ENCODE results near the gene THEM5. TPM values are rescaled to one million over a fixed set of nuclear protein-coding genes. Genes with fewer than 3 reads are reported as not detected.

Gene THEM5
- total RNA-seq, 1 experiment from 2014 or later, result not detected

DNA sequence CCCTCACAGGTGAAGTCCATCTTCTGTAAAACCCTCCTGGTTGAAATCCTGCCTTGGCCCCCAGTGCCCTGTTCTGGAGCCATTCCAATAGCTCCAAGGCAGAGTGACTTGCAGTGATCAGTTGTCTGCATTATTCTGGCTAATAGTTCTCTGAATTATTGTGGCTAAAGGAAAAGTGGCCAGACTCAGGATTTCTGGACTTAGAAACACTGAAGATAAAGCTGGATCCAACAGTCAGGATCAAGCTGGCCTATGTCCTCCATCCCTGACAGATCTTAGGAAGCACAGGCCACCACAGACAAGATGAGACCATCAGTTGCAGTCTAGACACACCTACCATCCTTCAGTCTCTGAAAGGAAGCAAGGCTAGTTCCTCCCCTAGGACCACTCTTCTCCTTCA is 13.1 kb downstream of the THEM5 start:
- H3K27me3 ChIP-seq (ENCODE audit: low read length), result no peaks in the 10 kb centered on the region
- no peaks in the 10 kb centered on the region for H3K9me2 ChIP-seq (replicated peaks; ENCODE audit: insufficient read depth, low read length)
- H3K36me3 ChIP-seq (ENCODE audit: insufficient read depth, low read length), result no peaks in the 10 kb centered on the region
- no peak overlapping the region for H3K9ac ChIP-seq (ENCODE audit: low read length)
- H3K4me1 ChIP-seq (ENCODE audit: low read length), result peaks cover 30% of the 10 kb centered on the region
- H3K9me3 ChIP-seq (ENCODE audit: low read length), result no peaks in the 10 kb centered on the region
- no peak overlapping the region for H3K4me2 ChIP-seq (ENCODE audit: low read depth, low read length, poor library complexity, severe bottlenecking)
- H4K20me1 ChIP-seq (ENCODE audit: insufficient read depth, low read depth, low read length), result no peaks in the 10 kb centered on the region
- no peak overlapping the region for H3K4me3 ChIP-seq (ENCODE audit: low read length)
- no peak for DNase-seq
- no peak overlapping the region for H2AFZ ChIP-seq (ENCODE audit: low read length)
- H3K27ac ChIP-seq (ENCODE audit: low read length), result no peak overlapping the region
- H3K79me2 ChIP-seq (ENCODE audit: low read length), result no peaks in the 10 kb centered on the region

GRCh38 chr1:151839457-151840403 is 13.8 kb downstream of the THEM5 start, which contains the start of gene C2CD4D:
TSS of gene C2CD4D (minus strand) at chr1:151839820. CDS start at chr1:151838989, 831 bp downstream.
- Histone ChIP-seq H3K4me3 (ENCODE audit: low read length) (peak within 1 kb of the TSS; percentile 34; the same call in 1 of the 2 replicates), H3K9me2 (replicated peaks; ENCODE audit: insufficient read depth, low read length) (no peaks in the 10 kb centered on the region), H3K9ac (ENCODE audit: low read length) (no peak within 1 kb of the TSS), H4K20me1 (ENCODE audit: insufficient read depth, low read depth, low read length) (no peaks in the 10 kb centered on the region), H3K79me2 (ENCODE audit: low read length) (no peaks in the 10 kb centered on the region), H3K36me3 (ENCODE audit: insufficient read depth, low read length) (no peaks in the 10 kb centered on the region), H3K4me2 (ENCODE audit: low read depth, low read length, poor library complexity, severe bottlenecking) (peak within 1 kb of the TSS; percentile 46), H3K4me1 (ENCODE audit: low read length) (peaks cover 30% of the 10 kb centered on the region), H2AFZ (ENCODE audit: low read length) (no peak within 1 kb of the TSS), H3K27ac (ENCODE audit: low read length) (no peak within 1 kb of the TSS), H3K9me3 (ENCODE audit: low read length) (no peaks in the 10 kb centered on the region), H3K27me3 (ENCODE audit: low read length) (no peaks in the 10 kb centered on the region)
- DNase-seq, result no peak

DNA sequence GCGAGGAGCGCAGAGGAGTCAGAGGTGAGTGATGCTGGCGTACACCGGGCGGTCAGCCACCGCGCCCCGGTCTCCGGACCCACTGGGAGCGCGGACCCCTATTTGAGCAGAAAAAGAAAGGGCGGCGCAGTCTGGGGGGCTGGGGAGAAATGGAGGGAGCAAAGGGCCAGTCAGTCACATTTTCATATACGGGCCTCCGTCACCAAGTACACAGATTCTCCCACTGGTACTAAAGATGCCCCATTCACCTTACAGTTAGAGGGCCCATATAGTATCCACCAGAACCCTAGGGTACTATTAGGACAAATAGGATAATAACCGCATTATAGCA is 14.5 kb downstream of the THEM5 start:
- Histone ChIP-seq H3K4me3 (ENCODE audit: low read length) (peak overlapping the region; percentile 34; the same call in 1 of the 2 replicates), H3K36me3 (ENCODE audit: insufficient read depth, low read length) (no peaks in the 10 kb centered on the region), H3K9ac (ENCODE audit: low read length) (no peak overlapping the region), H3K4me1 (ENCODE audit: low read length) (peaks cover 25% of the 10 kb centered on the region), H3K9me3 (ENCODE audit: low read length) (no peaks in the 10 kb centered on the region), H3K9me2 (replicated peaks; ENCODE audit: insufficient read depth, low read length) (no peaks in the 10 kb centered on the region), H4K20me1 (ENCODE audit: insufficient read depth, low read depth, low read length) (no peaks in the 10 kb centered on the region), H3K79me2 (ENCODE audit: low read length) (no peaks in the 10 kb centered on the region), H3K4me2 (ENCODE audit: low read depth, low read length, poor library complexity, severe bottlenecking) (peak overlapping the region; percentile 46), H2AFZ (ENCODE audit: low read length) (no peak overlapping the region), H3K27me3 (ENCODE audit: low read length) (no peaks in the 10 kb centered on the region), H3K27ac (ENCODE audit: low read length) (no peak overlapping the region)
- no peak for DNase-seq

DNA sequence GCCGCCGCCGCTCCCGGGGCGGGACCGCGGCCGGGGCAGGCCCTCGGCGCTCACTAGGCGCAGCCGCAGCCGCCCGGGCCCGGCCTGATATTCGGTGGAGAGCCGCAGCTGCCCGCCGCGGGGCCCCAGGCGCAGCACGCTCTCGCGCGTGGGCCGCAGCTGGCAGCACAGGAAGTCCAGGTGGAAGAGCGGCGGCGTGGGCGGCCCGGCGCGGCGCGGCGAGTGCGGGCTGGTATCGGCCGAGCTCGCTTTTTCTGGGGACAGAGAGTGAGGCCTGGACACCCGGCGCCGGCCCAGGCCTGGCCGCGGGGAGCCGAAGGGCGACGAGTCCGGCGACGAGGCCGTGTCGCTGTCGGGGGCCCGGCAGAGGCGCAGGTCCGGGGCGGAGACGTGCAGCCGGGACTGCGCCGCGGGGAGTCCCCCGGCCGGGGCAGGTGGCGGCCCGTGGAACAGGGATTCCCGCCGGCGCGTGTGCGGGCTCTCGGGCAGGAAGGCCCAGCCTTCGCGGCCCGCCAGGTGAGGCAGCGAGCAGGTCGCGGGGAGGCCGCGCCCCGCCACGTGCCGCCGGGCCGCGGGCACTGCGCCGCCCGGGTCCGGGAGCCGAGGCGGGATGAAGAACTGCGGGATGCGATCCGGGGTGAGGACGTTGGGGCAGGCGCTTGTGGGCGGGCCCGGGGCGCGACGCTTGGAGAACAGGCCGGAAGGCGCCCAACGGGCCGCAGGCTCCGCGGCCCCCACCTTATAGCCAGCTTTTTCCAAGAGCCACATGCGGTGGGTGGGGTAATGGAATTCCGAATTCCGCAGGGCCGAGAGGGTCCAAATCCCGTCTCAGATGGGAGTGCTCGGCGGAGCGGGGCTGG is 15.1 kb downstream of the THEM5 start:
- no peak for DNase-seq
- H3K4me1 ChIP-seq (ENCODE audit: low read length), result peaks cover 19% of the 10 kb centered on the region
- no peak overlapping the region for H2AFZ ChIP-seq (ENCODE audit: low read length)
- no peaks in the 10 kb centered on the region for H3K27me3 ChIP-seq (ENCODE audit: low read length)
- no peaks in the 10 kb centered on the region for H3K9me3 ChIP-seq (ENCODE audit: low read length)
- H3K27ac ChIP-seq (ENCODE audit: low read length), result no peak overlapping the region
- peak overlapping the region; percentile 46 for H3K4me2 ChIP-seq (ENCODE audit: low read depth, low read length, poor library complexity, severe bottlenecking)
- peak overlapping the region; percentile 15; the same call in 1 of the 2 replicates for H3K9ac ChIP-seq (ENCODE audit: low read length)
- no peaks in the 10 kb centered on the region for H3K36me3 ChIP-seq (ENCODE audit: insufficient read depth, low read length)
- peak overlapping the region; percentile 34; the same call in 1 of the 2 replicates for H3K4me3 ChIP-seq (ENCODE audit: low read length)
- H4K20me1 ChIP-seq (ENCODE audit: insufficient read depth, low read depth, low read length), result no peaks in the 10 kb centered on the region
- H3K79me2 ChIP-seq (ENCODE audit: low read length), result no peaks in the 10 kb centered on the region
- no peaks in the 10 kb centered on the region for H3K9me2 ChIP-seq (replicated peaks; ENCODE audit: insufficient read depth, low read length)

- Histone ChIP-seq H3K4me2 (ENCODE audit: low read depth, low read length, poor library complexity, severe bottlenecking) (no peak overlapping the region), H3K4me3 (ENCODE audit: low read length) (no peak overlapping the region), H3K9me2 (replicated peaks; ENCODE audit: insufficient read depth, low read length) (no peaks in the 10 kb centered on the region), H3K9me3 (ENCODE audit: low read length) (no peaks in the 10 kb centered on the region), H3K27ac (ENCODE audit: low read length) (no peak overlapping the region), H4K20me1 (ENCODE audit: insufficient read depth, low read depth, low read length) (no peaks in the 10 kb centered on the region), H3K9ac (ENCODE audit: low read length) (peak overlapping the region; percentile 15; the same call in 1 of the 2 replicates), H3K27me3 (ENCODE audit: low read length) (no peaks in the 10 kb centered on the region), H2AFZ (ENCODE audit: low read length) (no peak overlapping the region), H3K36me3 (ENCODE audit: insufficient read depth, low read length) (no peaks in the 10 kb centered on the region), H3K4me1 (ENCODE audit: low read length) (peaks cover 13% of the 10 kb centered on the region), H3K79me2 (ENCODE audit: low read length) (no peaks in the 10 kb centered on the region)
- no peak for DNase-seq
These were observed 15.7 kb downstream of the THEM5 start for GRCh38 chr1:151837884-151838221.

- Histone ChIP-seq H3K4me3 (ENCODE audit: low read length) (no peak overlapping the region), H3K9me3 (ENCODE audit: low read length) (no peaks in the 10 kb centered on the region), H3K9ac (ENCODE audit: low read length) (no peak overlapping the region), H3K4me1 (ENCODE audit: low read length) (peaks cover 12% of the 10 kb centered on the region), H4K20me1 (ENCODE audit: insufficient read depth, low read depth, low read length) (no peaks in the 10 kb centered on the region), H3K9me2 (replicated peaks; ENCODE audit: insufficient read depth, low read length) (no peaks in the 10 kb centered on the region), H3K27me3 (ENCODE audit: low read length) (no peaks in the 10 kb centered on the region), H3K36me3 (ENCODE audit: insufficient read depth, low read length) (no peaks in the 10 kb centered on the region), H3K27ac (ENCODE audit: low read length) (no peak overlapping the region), H3K4me2 (ENCODE audit: low read depth, low read length, poor library complexity, severe bottlenecking) (no peak overlapping the region), H3K79me2 (ENCODE audit: low read length) (no peaks in the 10 kb centered on the region), H2AFZ (ENCODE audit: low read length) (no peak overlapping the region)
- DNase-seq, result no peak
These were observed 16.3 kb downstream of the THEM5 start for GRCh38 chr1:151837197-151837596.

DNA sequence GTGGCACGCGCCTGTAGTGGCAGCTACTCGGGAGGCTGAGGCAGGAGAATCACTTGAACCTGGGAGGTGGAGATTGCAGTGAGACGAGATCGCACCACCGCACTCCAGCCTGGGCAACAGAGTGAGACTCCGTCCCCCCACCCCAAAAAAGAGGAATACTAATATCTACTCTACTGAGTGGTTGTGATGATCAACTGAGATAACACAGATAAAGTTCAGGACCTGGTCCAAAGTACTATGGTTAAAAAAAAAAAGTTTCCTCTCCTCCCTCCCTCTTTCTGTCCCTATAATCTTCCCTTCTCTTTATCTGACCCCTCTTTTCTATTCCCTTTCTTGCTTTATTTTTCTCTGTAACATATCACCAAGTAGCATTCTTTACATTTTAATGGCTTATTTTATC is 17.9 kb downstream of the THEM5 start:
- Histone ChIP-seq H3K9ac (ENCODE audit: low read length) (no peak overlapping the region), H3K79me2 (ENCODE audit: low read length) (no peaks in the 10 kb centered on the region), H3K9me3 (ENCODE audit: low read length) (no peaks in the 10 kb centered on the region), H3K4me1 (ENCODE audit: low read length) (peaks cover 12% of the 10 kb centered on the region), H3K36me3 (ENCODE audit: insufficient read depth, low read length) (no peaks in the 10 kb centered on the region), H3K27me3 (ENCODE audit: low read length) (no peaks in the 10 kb centered on the region), H3K27ac (ENCODE audit: low read length) (no peak overlapping the region), H3K9me2 (replicated peaks; ENCODE audit: insufficient read depth, low read length) (no peaks in the 10 kb centered on the region), H2AFZ (ENCODE audit: low read length) (no peak overlapping the region), H3K4me2 (ENCODE audit: low read depth, low read length, poor library complexity, severe bottlenecking) (no peak overlapping the region), H3K4me3 (ENCODE audit: low read length) (no peak overlapping the region), H4K20me1 (ENCODE audit: insufficient read depth, low read depth, low read length) (no peaks in the 10 kb centered on the region)
- DNase-seq, result no peak

DNA sequence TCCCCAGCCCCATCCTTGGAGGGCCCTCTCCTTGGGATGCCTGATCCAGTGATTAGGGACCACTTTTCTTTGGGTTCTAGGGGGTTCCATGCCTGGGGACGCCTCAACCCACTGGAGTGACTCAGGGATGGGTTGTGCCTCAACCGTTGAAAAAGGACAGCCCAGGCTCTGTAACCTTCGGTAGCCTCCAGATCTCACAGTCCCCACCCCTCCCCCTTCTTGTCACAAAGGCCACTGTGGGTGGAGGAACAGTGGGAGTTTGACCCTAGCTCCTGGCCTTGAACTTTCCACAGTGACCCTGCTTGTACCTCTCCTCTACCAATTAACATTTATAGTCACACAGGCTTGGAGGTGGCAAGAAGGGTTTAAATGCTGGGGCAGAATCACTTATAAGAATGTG is 19.3 kb downstream of the THEM5 start:
- H3K27me3 ChIP-seq (ENCODE audit: low read length), result no peaks in the 10 kb centered on the region
- no peaks in the 10 kb centered on the region for H3K36me3 ChIP-seq (ENCODE audit: insufficient read depth, low read length)
- no peak overlapping the region for H3K4me2 ChIP-seq (ENCODE audit: low read depth, low read length, poor library complexity, severe bottlenecking)
- H3K79me2 ChIP-seq (ENCODE audit: low read length), result no peaks in the 10 kb centered on the region
- H2AFZ ChIP-seq (ENCODE audit: low read length), result no peak overlapping the region
- no peak for DNase-seq
- no peak overlapping the region for H3K9ac ChIP-seq (ENCODE audit: low read length)
- no peak overlapping the region for H3K4me3 ChIP-seq (ENCODE audit: low read length)
- no peaks in the 10 kb centered on the region for H3K9me3 ChIP-seq (ENCODE audit: low read length)
- H3K9me2 ChIP-seq (replicated peaks; ENCODE audit: insufficient read depth, low read length), result no peaks in the 10 kb centered on the region
- no peaks in the 10 kb centered on the region for H4K20me1 ChIP-seq (ENCODE audit: insufficient read depth, low read depth, low read length)
- H3K4me1 ChIP-seq (ENCODE audit: low read length), result peaks cover 8% of the 10 kb centered on the region
- H3K27ac ChIP-seq (ENCODE audit: low read length), result no peak overlapping the region

All from Karpas-422 (cell line).